Activated CD4-positive, alpha-beta T cell treated with anti-CD3 and anti-CD28 coated beads, Interleukin-2, Interleukin-6, amounts not matched to agents 100 ng/mL and 50 ng/mL, durations not matched to agents 16 hours and 8 hours (primary cell): ENCODE data around the gene SPIRE1.

Experiments
- DNase-seq: peaks from one replicate; pipeline ENCODE4 v3.0.0-alpha.2; 2020

The SPIRE1 gene

DNA sequence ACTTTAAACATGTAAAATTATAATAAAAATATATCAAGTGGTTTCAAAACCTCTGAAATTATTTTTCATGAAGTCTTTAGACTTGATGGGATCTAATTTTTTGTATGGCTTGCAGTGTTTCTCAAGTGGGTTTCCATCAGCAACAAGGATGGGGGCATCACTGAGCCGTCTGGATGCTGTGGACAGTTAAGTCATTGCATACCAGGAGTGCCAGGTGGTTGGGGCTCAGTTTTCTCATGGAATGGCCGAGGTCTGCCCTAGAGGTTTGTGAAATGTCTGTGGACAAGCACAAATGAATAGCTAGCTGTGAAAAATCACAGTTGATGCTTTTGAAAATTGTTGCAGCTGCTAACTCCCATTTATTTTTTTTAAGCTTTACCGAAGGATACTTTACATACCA is 248.4 kb downstream of the SPIRE1 start:
- no peak for DNase-seq

DNA sequence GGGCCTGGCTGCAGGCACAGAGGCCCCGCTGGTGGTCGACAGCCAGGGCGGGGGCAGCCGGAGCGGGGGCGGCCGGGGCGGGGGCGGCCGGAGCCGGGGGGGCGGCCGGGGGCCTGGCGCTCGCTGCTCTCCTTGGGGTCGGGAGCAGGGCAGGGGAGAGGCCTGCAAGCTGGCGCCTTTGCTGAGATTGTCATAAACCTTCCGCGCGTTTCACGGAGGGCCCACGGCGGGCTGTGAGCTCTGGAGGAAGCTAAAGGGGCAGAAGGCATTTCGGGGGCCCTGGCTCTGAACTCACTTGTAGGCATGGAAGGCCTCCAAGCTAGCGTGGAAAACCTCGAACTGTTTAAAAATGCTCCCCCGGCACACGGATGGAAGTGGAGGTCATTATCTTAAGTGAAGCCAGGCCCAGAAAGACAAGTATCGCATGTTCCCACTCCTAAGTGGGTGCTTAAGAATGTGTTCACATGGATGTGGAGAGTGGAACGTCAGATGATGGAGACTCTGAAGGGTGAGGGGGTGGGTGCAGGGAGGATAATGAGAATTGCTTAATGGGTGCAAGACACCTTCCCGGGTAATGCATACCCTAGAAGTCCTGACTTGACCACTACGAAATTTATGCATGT is 249.5 kb downstream of the SPIRE1 start:
- DNase-seq = no peak

DNA sequence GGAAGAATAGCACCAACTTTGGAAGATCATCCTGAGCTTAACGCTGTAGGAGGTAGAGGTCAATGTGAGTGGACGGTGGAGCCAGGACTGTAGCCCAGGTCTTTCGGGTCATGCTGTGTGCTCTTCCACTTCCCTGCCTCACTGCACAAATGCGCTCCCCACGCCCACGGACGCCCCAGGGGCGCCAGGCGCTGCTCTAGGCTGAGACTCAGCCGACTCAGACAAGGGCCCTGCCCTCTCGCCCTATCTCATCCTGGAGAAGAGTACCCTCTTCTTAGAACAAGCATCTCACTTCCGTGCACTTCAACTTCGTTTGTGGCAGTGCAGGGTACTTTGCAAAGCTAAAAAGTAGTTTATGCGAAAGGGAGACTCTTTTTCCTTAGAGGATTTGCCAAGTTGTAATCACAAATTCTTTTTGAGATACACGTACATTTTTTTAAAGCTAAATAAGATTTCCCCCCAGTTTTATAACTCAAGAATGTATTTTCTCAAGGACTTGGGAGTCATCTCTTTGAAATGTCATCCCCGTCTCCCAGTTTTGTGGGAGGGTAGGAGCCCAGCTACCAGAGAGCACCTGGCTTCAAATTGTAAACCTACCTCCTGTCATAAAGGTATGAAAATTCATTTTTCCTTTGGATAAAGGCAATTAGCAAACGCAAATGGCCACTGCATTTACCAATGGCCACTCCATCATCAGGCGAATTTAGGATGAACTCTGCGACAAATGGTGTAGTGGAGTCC is 251.4 kb downstream of the SPIRE1 start:
- DNase-seq = no peak

DNA sequence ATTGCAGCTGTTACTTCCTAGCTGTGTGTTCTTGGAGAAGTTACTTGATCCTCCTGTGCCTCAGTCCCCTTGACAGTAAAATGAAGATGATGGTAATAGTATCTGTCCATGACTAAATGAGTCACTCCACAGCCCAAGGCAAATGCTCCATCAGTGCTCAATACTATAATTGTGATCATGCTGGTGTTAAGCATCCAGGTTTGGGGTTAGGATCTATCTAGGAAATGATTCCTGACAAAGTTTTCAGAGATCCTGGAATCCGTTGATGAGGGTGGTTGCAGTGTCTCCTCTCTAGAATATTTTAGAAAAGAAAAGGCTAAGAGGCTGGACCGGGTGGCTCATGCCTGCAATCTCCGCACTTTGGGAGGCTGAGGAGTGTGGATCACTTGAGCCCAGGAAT is 252.8 kb downstream of the SPIRE1 start:
- DNase-seq = no peak

DNA sequence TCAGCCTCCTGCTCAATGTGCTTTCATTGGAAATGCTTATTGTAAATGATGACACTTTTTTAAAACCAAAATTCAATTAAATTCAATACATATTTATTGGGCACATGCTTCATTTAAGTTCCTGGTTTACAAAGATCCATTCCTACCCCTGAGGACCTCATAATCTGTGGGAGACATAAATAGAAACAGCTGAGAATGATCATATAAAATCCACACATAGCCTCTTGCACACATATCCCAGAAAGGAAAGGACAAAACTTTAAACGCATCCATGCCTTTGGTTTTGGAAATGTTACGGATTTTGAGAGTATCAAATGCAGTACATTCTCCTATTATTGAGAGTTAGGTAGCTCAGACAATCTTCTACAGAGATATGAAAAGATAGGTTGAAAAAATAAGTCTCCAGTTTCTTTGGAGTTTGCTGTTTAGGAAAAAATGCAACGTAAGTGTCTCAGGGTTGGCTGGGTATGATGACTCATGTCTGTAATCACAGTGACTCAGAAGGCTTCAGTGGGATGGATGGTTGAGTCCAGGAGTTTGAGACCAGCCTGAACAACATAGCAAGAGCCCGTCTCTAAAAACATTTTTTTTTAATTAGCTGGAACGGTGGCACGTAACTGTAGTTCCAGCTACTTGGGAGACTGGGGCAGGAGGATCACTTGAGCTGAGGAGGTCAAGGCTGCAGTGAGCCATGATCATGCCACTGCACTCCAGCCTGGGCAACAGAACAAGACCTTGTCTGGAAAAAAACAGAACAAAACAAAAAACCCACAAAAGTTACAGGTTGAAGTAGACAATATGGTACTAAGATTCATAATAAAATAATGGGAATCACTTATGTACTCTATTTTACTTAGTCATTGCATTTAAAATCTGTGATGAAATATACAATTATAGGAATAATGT is 254.1 kb downstream of the SPIRE1 start:
- DNase-seq = peak; percentile 60

DNA sequence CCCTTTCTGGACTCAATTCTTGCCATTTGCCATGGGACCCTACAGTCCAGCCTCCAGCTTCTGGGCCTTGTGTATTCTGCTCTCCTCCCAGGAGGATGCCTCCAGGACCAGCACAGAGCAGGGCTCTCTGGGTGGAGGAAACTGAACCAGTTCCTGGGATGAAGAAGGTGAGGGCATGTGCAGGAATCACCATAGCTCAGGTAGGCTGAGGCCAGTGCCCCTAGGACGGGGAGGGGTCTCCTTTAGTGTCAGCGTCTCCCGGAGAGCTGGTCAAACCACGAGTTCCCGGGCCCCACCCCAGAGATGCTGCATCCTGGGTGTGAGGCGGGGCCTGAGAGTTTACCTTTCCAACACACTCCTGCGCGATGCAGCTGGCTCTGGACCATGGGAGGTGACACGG is 256.0 kb downstream of the SPIRE1 start:
- DNase-seq = no peak

DNA sequence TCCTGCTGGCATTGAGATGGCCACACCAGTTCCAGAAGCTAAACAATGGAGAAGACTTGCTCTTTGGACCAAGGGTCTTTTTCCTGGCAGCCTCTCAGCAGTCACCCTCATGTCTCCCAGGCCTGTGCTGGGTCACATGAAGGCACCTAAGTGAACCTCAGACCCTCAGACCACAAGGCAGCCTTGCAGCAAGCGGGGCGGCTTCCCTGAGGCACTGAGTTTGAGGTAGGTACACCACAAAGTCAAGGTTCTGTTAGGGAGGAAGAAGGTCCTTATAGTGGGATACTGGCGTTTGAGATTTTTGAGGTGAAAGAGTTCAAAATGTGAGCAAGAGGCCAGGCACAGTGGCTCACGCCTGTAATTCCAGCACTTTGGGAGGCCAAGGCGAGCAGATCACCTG is 258.7 kb downstream of the SPIRE1 start:
- DNase-seq = no peak

DNA sequence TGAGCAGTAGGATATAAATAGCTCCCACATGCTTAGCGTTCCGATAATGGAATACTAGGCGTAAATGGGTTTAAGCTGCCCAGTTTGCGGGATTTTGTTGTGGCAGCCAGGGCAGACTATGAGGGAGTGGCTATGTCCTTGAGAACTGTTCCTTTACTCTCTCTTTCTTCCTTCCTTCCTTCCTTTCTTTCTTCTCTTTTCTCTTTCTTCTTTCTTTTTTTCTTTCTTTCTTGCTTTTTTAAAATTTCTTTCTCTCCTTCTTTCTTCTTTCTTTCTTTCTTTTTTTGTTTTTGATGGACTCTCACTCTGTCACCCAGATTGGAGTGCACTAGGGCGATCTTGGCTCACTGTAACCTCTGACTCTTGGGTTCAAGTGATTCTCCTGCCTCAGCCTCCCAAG is 259.3 kb downstream of the SPIRE1 start:
- no peak for DNase-seq

DNA sequence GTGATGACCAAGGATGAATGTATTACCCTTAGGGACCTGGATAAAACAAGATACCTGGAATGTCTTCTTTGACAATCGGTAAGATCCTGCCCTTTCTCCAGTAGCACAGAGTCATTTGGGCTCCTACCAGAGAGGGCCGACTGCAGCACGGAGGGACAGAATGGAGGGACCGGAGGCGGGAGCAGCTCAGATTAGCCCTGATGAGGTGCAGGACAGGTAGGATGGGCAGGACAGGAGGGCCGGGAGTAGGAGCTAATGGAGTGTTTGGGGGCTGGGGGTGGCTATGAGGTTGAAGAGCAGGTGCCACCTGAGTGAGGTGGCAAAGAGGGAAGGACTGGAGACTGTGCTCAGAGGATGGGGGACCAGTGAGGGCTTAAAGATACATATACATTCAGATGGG is 260.1 kb downstream of the SPIRE1 start:
- DNase-seq = no peak

DNA sequence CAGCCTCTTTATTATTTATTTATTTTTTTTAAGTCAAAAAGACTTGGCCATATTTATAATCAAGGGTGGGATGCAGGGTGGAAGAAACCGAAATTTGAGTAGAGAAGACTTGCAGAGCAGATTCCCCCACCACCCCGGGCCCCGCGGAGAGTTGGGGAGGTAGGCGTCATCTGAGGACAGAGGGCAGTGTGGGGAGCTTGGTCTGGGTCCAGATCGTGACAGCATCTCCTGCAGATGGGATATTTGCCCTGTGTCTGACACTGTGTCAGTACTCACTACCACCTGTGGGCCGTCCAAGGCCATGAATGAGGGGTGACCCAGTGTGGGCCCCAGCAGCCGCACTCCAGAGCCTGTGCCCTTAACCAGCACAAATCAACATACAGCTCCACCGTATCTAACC is 260.7 kb downstream of the SPIRE1 start:
- DNase-seq = no peak
